HG02943 (cell line): ENCODE measurements around the gene C16orf78.

Experiments used
- ATAC-seq: cut with Tn5 transposase; IDR thresholded peaks from one replicate; pipeline ENCODE4 v1.9.1; 2021; ENCODE audit warnings: mild to moderate bottlenecking, low read depth, moderate library complexity; ENCODE audit not compliant: unreplicated experiment

C16orf78 gene, protein sequence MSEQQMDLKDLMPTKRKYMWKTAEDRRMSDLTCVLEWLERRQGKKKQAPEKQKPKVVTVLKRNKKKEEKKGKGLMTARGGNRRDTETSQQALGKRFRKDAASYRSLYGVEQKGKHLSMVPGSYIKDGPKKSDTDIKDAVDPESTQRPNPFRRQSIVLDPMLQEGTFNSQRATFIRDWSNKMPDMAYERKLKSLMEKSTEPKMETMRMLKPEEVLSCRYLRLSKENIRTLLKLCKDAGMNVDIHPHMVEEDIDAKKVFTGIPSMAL

DNA sequence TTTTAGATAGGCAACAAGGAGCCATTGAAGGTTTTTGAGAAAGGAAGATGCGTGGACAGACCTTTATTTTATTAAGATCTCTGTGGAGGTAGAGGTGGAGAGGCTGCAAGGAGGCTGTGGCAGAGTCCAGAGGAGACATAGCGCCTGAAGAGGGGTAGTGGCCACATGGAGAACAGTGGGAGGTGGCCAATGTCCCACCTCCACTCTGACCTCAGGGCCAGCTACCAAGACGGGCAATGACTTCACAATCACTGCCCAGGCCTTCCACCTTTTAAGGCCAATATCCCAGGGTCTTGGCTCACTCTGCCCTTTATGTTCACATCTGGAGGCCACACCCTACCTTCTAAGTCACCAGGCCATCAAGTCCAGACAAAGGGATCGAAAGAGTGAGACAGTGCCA is at the start of gene C16orf78:
Gene C16orf78 (plus strand): TSS at position 301 of the 400 bp plus-strand sequence. CDS start 136 bp downstream, outside the sequence.
- ATAC-seq: no peak

DNA sequence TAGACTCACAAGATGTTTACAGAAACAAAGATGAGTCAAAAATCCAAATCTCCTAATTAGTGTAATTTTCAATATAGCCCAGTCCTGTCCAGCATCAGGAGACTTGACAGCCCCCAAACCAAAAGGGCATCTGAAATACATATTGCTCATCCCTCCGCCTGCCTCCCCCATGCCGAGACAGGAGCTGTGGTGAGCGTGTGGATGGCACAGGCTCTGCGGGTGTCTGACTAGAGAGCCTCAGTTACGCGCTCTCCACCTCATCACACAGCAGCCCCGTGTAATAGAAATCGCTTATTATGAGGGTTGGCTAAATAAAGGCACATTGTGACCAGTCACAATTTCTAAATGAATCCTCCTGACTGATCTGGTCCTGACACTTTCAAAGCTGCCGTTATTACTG is 48.9 kb upstream of the C16orf78 start:
- ATAC-seq: no peak

DNA sequence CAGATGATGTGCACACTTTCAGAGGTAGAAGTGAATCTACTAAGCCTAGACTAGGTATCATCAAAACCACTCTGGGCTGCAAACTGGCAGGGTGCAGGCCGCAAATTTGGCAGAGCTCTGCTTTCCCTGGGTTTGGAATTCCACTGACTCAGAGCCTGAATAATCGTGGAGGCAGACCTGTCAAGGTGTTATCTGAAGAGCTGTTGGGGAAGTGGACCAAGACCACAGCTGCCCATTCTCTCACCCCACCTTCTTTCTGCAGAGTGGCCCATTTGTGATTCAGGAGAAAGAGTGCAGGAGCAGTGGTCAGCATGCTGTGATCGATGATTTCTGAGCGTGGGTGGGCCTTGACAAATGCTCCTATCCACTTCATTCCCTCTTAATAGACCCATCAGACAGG is 46.1 kb upstream of the C16orf78 start:
- no peak for ATAC-seq

DNA sequence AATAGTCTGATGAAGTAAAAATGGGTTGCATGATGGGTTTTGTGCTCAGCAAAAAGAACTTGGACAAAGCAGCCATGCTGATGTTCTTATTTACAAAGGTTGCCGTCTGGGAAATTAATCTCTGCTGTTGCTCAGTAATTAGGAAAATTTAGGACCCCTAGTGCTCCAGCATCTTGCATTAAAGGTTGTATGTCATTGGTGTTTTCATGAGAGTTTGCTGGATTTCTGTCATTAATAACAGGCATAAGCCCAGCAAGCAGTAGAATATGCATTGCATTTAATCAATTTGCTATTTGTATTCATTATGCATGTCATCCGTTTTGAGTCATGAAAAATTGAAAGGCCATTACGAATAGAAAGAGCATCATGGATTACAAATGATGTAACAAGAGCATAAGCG is 45.3 kb upstream of the C16orf78 start:
- ATAC-seq: no peak

DNA sequence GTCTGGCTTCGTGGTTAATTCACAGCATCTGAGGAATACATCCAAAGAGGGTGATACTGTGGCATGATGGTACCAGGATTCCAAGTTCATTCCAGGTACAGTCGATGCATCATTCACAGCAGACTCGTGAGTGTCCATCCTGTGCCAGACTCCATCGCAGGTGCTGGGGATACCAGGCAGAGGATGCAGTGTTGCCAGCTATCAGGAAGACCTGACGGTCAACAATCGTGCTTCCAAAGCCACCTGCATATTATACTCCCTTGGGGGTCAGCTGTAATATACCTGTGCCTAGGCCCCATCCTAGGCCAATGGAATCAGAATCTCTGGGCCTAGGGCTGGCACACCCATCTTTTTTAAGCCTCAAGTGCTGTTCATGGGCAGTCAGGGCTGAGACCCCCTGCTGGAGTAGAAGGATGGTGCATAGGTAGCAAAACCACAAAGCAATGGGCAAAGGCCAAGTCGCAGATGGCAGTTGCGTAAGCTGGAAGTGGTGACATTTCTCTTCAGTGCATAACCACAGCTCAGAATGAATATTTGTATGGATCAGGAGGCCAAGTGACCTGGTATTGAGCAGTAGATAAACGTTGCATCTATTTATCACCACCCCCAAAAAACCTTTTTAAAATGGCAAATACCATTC is 42.9 kb upstream of the C16orf78 start:
- no peak for ATAC-seq

DNA sequence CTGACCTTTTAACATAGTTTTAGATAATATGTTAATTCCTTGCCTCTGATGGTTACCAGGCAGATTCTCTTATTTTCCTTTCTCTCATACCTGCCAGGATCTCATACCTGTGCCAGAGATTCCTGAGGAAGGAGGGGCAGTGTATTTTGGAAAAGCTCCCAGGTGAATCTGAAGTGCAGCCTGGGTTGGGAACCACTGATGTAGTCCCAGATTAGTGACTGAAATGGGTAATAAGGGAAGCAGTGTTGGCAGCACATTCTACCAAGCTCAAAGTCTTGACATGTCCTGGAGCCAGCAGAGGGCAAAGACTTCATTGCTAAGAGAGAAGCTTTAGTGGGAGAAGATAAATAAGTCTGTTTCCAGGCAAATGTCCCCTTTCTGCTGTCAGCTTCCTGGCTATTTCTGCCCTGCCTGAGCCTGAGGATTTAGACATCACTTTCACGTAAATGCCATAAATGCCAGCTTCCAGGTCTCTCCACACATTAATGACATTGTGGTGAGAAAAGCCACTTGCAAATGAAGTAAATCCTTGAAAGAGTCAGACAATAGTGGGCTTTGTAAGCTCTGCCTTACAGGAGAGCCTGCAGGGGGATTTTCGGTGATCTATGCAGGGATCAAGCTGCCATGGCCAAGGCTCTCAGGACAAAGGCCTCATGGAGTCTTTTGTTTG is 40.9 kb upstream of the C16orf78 start:
- ATAC-seq: no peak

DNA sequence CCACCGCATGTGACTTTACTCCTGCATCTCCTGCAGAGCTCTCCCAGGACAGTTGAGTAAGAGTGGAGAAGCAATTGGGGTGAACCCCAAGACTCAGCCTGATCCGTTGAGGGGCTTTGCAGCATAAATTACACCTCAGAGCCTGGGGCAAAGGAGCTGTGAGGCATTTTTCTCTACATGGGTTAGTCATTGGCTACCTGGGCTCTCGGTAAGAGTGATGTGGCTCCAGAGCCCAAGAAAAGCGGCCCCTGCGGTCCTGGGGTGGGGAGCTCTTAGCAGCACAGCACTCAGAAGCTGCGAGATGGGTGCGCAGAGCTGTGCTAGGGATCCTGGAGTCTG is 40.4 kb upstream of the C16orf78 start:
- no peak for ATAC-seq

DNA sequence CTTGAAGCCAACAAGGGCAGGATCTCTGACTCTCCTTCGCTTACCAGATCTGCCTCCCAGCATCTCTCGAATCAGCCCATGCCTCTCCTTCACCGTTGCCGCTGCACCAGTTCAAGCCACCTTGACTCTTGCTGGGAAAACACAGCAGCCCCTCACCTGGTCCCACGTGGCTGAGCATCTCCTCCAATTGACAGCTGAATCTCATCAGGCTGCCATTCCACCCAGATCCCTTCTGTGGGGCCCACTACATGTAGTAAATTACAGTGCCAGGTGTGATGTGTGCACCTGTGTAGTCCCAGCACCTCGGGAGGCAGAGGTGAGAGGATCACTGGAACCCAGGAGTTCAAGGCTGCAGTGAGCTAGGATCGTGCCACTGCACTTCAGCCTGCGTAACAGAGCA is 37.8 kb upstream of the C16orf78 start:
- no peak for ATAC-seq

DNA sequence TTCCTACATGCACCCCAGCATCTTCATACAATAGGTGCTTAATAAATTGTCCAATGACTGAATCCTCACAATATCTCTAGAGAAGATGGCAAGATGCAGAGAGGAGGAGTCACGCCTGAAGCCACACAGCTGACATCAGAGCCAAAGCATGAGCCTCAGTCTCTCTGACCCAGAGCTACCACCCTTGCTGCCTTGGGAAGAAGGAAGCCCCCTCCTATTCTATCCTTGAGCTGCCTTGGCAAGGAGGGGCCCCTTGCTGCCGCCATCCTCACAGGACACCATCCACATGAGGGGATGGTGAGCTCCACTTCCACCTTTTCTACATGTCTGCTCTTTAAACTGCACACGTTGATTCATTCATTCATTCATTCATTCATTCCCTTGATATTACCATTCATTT is 37.0 kb upstream of the C16orf78 start:
- no peak for ATAC-seq

DNA sequence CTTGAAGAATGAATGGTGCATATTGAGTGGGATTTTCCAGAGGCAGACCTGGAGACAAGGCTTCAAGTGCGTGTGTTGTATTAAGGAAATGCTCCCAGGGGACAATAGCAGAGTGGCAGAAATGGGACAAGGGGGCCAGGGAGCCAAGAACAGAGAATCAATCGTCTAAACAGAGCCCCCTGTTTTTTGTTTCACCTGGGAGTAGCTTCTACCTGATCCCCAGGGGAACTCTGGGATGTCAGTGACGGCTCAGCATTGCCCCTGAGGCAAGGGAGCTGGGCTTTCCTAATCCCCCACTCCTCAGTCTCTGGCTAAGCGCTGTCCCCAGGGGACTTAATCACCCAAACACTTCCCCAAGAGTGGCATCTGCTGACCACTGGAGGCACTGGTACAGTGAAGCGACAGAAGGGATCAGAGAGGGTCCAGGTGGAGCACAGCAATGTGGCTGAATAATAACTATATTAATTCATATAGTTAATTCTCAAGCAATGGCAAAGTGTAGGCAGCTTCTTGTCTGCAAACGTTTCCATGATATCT is 35.7 kb upstream of the C16orf78 start:
- no peak for ATAC-seq

DNA sequence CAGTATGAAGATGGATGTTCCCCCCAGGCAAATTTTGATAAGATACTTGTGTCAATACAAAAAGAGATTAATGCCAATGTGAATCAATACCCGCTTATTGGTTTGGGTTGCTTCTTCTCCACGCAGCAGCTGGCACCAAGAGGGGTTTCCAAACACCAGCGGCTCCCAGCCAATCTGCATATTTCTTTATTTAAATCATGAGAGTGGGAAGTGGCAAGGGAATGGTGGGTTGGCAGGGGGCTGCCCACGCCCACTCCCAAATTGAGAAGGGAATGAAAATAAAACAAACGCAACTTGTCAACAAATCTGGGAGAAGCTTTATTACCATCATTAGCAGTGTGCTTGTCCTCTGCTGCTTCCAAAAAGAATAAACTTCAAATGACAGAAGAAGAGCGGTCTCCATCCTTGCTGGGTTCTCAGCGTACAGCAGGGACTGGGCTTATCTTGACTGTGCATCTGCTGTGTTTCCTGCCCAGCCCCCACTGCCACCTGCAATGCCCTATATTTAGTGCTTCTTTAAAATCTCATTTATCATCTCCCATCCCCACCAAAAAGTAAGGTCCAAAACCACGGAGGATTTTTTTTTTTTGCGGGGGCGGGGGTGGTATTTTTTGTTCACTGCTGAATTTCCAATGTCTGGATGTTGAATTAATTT is 34.9 kb upstream of the C16orf78 start:
- ATAC-seq: no peak

DNA sequence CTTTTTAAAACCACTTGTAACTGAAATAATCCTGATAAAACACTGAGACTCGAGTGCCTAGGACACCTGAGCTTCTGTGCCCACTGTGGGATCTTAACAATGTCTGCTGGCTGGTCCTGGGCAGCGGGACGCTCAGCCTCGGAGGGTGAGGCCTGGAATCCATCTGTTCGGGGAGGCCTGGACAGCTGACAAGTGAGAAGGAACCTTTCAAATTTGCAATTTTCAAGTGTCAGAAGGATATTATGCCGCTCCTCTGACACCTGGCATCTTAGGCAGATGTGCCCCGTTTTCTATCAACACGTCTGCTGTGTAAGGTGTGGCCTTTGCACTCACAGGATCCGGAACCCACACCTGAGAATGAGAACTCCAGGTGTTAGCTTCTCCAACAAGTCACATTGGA is 33.1 kb upstream of the C16orf78 start:
- no peak for ATAC-seq

DNA sequence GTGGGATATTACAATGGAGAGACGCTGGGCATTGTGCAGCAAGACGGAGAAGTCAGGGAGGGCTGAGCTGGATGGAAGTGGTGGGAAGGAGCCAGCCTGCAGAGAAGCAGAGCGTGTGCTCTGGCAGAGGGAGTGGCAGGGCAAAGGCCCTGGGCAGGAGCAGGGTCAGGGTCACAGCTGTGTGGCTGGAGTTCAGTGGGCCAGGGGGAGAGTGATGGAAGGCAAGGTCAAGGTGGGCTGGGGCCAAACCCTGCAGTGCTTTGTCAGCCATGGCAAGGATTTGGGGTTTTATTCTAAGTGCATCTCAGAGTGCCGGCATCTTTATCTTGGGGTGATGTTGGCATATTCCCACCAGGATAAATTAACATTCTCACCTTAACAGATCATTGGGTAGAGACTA is 31.9 kb upstream of the C16orf78 start:
- ATAC-seq: no peak

DNA sequence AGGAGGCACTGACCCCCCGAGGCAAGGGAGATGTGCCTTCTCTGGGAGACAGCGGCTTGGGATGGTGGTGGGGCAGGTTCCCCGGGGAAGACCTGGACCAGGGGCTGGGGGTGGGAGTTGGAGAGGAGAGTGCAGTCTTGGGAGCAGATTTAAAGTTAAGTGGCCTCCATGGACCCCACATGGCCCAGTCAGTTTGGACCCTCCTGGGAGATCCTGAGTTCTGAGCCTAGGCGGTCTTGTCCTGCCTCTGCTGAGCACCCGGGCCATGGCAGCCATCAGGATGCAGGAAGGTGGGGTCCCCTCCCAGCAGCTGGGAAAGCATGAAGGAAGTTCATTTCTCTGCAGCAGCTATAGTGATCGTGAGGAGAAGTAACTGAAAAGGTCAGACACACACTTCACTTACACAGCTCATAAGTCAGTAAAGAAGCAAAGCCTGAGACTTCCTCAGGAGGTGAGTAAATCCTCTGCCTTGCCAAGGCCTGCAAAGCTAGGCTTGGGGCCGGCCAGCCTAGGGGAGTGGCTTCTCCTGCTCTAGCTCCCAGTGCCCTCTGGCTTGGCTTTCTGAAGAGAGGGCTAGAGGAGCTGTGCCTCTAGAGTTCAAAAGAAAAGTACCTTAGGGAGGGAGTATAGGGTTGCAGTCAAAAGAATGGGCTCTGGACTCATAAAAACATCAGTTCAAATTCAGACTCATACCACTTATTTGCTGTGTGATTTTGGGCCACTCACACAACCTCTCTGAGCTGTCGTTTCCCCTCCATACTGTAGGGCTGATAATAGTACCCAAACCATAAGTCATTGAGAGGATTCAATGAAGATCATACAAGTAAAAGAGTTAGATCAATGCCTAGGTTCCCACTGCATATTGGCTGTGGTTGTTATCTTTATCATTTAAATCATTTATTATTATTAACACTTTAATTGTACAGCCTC is 31.0 kb upstream of the C16orf78 start:
- no peak for ATAC-seq

DNA sequence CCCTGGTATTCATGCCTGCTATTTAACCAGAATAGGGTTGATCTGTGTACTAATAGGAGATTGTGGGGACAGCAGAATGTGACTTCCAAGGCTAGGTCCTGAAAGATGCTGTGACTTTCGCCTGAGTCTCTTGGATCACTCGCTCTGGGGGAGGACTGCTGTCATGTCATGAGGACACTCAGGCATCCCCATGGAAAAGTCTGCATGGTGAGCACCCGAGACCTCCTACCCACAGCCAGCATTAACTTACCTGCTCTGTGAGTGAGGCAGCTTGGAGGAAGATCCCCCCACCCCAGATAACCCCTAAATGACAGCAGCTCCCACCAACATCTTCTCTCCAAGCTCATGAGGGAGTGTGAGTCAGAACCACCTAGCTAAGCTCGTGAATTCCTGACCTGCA is 30.3 kb upstream of the C16orf78 start:
- ATAC-seq: no peak

DNA sequence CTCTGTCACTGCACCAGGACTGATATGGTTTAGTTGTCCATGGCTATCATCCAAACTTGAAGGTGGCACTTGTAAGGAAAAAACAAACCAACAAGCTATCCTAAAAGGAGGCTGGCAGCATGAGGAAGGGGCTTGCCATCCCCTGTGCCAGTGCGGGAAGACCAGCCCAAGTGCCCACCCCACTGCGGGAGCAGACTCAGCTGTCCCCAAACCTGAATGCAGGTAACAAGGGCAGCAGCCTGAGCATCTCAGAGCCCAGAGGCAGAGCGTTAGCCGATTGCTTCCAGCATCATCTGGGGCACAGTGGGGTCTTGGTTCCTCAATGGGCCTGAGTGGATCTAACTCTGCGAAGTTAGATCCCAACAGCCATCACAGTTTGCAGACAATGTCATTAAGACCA is 29.2 kb upstream of the C16orf78 start:
- ATAC-seq: no peak

DNA sequence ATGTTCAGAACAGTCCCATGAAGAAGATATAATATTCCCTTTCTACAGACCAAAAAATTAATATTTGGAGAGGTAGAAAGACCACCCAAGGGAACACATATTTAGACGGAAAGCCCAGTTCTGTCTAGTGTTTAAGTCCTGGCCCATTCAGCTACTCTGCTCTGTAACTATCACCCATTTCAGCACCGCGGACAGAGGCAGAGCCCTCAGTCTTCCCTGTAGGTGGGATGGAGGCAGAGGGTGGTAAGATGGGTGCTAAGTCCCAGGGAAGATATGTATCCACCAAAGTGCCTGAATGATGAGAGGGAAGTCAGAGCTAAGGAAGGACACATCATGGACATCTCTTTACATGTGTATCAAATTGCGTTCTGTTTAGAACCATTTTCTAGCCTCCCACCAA is 27.8 kb upstream of the C16orf78 start:
- no peak for ATAC-seq

DNA sequence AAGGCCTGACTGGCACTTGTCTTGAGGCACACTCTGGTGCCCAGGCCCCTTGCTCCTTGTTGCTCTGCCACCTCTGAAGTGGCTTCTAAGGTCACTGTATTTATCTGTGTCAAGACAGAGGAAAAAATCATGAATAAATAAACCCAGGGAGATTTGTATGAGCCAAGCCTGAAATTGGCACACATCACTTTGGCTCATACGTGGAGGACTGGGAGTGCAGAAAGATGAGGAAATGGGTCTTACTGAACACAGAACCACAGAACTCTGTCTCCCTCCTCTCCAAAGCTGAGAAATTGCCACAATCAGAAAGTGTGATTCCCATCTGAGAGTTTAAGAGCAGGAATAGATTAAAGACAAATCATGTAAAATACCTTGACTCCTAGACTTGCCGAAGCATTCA is 27.1 kb upstream of the C16orf78 start:
- ATAC-seq: no peak

DNA sequence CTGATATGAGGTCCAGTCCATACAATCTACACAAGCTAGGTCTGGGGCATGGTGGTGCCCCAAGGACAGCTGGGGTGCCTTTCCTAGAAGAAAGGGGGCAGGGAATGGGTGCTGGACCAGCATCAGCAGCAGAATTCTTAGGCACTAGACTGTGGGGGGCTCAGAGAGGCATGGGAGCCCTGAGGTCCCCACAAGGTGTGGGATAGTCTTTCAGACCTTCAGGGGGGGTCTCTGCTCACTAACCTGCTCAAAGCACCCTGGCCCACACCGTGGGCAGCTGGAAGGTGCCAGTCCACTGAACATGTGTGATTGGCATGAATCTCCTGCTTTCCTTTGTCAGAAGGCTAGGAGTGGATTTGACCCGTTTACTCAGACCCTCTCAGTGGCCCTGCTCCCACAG is 26.1 kb upstream of the C16orf78 start:
- no peak for ATAC-seq
